HT-29 (cell line): ENCODE measurements around the gene CD8A. TPM values are rescaled to one million over a fixed set of nuclear protein-coding genes. Genes with fewer than 3 reads are reported as not detected.
"Not testable (repeated sequence)": the region's sequence is repeated elsewhere in the genome, so short reads cannot be mapped to it uniquely, and the experiment has no call there.

Experiments
- DNase-seq: peaks from one replicate; pipeline ENCODE4 v3.0.0-alpha.2; 2015; ENCODE audit warnings: low spot score
- total RNA-seq: library from RNA; depleted of rRNA; stranded (reverse); fragments of >200 nt; shearing (Covaris generic); gene quantifications from 2 replicates; pipeline ENCODE4 v1.2.3, GENCODE V29; 2014

The CD8A gene
- total RNA-seq, 1 experiment from 2014 or later: not detected

DNA sequence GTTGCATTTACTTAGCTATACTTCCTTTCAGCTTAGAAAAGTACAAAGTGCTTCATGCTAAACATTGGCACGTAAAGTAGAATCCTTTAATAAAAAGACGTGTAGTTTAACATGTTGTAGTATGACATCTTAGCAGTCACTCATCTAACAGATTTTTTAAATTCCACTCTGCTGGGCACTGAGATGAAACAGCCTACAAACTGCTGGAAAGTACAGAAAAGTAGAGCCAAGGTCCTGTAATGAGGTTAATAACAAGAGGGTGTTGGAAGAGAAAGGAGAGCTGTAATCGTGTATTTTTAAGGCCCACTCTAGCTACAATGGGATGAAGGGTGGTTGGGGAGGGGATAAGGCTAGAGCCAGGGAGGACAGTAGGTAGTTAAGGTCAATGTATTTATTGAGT is 10.7 kb downstream of the CD8A start:
- no peak for DNase-seq

DNA sequence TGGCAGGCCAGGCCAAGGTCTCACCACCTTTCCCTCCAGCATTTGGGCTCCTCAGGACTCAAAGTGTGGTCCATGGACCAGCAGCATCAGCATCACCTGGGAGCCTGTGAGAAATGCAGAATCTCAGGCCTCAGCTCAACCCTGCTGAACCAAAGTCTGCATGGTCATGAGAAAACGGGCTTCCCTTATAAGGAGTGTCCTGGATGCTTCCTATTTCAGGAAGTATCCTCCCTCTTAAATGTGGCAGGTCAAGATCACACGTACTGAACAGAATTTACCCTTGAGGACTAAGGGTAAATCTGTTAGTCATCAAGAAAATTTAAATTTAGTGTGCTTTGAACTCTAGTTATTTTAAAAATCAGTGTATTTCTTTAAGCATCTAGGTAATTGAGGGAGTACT is 11.8 kb downstream of the CD8A start:
- no peak for DNase-seq

GRCh38 chr2:86776532-86776931 is 14.2 kb downstream of the CD8A start:
- DNase-seq: no peak

- no peak for DNase-seq
These were observed 15.4 kb downstream of the CD8A start for GRCh38 chr2:86775338-86775737.

DNA sequence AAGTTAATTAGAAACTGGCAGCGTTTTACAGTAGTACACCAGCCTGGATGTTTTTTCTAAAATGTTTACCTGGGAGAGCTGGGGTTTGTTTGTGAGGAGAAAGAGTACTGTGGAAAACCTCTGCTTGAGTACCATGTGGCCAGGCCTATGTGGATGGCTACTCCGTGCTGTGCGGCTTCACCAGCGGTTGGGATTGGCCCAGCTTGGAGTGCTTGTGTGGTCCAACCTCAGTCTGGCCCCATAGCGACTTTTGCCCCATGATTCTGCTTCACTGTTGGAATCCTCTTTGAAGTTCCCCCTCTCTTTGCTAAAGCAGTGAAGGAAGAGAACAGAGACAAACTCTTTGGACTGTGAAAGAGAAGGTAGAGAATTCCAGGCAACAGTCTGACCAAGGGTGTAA is 15.9 kb downstream of the CD8A start:
- no peak for DNase-seq

DNA sequence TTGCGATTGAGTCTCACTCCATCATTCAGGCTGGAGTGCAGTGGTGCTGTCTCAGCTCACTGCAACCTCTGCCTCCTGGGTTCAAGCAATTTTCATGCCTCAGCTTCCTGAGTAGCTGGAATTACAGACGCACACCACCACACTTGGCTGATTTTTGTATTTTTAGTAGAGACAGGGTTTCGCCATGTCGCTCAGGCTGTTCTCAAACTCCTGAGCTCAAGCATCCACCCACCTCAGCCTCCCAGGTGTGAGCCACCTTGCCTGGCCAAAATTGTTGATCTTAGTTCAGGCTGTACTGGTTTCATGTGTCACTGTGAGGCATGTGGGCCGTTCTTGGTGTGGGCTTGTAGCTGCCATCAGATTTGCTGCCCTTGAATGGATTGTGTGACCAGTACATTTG is 18.1 kb downstream of the CD8A start:
- DNase-seq: no peak

DNA sequence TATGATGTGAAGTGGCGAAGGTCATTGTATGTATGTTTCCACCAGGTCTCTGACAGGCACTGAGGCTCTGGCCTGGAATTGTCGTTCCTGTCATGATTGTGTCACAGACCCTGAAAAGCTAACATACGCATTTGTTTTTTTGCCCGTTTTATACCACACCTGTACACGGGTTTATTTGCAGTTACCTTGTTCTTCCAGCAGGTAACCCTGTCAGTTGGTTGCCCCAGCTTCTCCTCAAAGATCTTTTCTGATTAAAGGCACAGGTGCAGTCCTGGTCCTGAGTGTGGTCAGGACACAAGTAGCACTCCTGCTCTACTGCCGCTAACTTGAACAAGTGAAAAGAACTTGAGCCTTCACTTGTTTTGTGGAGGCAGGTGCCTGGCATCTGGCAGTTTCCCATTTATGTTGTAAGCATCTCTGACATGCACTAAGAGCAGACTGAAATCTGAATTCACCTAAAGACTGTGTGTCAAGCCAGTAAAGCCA is 19.9 kb downstream of the CD8A start:
- DNase-seq: no peak

DNA sequence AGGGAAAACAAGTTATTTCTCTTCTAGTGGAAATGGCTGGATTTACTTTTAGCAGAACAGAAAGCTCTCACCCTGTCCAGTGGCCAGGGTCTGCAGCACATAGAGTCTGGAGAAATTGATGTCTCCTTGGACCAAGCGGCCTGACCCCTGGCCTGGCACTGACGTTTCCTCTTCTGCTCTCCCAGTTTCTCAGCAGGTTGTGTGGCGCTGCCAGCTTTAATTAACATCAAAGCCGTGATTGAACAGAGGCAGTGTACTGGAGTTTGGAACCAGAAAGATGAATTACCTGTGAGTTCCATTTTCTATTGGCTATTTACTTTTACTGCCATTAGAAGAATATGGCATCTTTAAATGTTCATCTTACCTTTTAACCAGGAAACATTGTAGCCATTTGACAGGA is 20.9 kb downstream of the CD8A start:
- no peak for DNase-seq

DNA sequence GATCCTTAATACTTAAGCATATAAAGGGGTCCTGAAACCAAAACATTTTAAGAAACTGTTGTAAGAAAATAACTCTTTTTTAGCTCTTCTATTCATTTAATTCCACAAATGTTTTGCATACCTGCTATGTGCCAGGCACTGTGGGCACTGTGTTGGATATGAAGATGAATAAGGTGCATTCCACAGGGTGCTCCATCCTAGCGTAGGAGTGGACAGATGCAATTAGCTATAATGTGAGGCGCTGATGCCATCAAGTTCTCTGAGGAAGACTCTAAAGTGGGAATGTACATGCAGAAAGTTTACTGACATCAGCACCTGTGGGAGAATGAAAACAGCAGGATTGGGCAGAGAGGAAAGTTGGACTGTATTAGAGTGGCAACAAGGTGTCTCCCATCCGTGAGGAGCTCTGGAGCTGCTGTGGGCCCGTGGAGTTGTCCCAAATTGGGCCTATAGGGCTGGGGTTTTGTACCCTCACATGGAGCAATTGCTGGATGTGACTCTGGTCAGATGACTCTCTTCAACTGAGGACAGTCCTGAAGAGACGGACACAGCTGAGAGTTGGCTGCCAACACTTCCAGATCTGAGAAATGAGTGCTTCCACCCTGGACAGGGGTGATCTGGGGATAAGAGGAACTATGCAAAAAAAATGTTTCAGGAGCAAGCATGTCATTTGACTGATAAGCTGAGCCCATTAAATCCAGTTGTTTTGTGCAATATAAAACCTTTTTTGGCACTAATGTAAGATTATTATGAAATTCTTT is 22.3 kb downstream of the CD8A start:
- no peak for DNase-seq

DNA sequence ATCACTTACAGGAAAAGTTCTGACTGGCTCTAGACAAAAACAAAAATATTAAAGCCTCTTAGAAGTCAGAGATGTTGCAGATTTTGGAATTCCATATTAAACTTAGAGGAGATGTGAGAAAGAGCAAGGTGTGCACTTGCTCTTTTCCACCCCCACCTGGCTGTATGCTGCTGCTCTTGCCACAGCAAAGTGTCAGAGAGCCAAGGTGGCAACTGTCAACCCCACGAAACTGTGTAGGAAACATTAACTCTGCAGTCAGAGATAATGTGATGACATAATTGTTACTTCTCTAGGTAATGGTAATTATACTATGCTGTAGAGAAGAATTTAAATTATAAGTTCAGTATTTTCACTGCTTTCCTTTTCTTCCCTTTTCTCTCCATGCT is 25.4 kb downstream of the CD8A start:
- DNase-seq: no peak

GRCh38 chr2:86764661-86765309 is 25.9 kb downstream of the CD8A start:
- DNase-seq: peak; percentile 72

DNA sequence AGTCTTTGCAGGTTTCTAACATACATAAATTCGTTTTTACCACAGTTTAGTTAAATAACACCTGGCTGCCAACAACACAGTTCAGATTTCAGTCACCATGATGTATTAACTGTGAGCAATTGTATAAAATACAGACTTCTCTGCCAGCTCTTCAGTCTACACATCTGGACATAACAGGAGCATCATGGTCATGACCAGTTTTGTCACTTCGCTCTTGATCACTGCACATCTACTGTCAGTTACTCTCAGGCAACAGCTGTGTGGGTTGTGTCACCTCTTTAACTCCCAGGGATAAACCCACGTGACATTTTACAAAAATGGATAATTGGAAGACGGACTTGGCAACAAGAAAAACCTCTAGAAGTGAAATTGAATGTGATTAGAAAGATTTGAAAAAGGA is 30.3 kb downstream of the CD8A start:
- no peak for DNase-seq

DNA sequence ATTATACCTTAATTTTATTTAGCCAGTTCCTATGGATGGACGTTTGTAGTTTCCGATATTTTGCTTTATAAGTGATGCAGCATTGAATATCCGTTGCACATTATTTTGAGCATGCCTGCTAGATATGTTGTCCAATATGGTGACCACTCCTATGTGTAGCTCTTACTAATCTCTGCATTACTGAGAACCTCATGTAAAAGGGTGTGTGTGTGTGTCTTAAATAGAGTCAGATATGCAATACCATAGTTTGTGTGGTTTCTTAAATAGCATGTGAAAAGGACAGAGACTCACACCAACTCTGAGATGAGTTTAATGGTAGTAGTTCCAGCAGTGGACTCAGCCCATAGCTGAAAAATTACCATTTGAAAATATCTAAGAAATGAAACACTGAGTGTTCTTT is 32.3 kb downstream of the CD8A start:
- DNase-seq: no peak

DNA sequence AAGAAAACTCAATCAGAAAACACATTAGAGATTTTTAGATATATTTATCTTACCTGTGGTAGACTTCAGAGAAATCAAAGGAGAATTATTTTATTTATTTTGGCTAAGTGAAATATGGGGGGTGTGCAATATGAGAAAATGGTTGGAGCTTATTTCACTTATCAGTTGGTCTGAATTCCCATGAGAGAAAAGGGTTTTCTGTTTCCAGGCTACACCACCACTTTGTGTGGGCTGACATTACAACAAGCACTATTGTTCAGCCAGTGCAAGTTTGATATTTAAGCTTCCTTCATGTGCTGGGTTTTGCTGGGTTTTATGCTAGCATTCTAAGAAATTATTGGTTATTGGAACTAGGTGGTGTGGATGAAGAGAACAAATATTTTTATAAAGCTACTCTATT is 37.1 kb downstream of the CD8A start:
- no peak for DNase-seq

- DNase-seq: no peak
These were observed 37.8 kb downstream of the CD8A start for GRCh38 chr2:86752934-86753333.

DNA sequence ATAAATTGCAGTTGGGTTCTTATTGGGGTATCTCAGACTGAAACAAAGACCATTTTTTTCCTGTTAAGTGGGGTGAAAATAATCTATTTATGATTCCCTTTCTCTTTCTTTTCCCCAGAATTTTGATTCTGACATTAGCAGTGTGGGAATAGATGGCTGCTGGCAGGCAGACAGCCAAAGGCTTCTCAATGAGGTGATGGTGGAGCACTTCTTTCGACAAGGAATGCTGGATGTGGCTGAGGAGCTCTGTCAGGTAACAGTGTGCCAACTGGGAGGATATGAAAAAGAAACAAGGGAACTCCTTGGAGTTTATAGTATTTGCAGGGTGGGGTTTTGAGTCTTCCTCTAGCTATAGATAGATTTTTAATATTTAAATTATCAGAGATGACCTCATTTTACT is 38.9 kb downstream of the CD8A start:
- no peak for DNase-seq

DNA sequence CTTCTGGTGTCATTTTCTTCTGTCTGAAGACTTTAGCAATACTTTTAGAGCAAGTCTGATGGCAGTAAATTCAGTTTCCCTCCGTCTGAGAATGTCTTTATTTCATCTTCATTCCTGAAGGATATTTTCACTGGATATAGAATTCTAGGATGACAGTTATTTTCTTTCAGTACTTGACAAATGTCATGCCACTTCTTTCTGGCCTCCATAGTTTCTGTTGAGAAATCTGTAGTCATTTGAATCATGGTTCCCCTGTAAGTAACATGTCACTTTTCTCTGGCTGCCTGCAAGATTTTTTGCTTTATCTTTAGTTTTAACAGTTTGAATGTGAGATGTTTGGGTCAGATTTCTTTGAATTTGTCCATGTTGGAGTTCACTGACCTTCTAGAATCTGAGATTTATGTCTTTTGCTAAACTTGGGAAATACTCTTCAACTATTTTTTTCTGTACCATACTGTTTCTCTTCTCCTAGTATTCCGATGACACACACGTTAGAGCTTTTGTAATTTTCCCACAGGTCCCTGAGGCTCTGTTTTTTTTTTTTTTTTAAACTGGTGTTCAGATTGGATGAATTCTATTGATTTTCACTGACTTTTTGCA is 40.4 kb downstream of the CD8A start:
- no peak for DNase-seq

DNA sequence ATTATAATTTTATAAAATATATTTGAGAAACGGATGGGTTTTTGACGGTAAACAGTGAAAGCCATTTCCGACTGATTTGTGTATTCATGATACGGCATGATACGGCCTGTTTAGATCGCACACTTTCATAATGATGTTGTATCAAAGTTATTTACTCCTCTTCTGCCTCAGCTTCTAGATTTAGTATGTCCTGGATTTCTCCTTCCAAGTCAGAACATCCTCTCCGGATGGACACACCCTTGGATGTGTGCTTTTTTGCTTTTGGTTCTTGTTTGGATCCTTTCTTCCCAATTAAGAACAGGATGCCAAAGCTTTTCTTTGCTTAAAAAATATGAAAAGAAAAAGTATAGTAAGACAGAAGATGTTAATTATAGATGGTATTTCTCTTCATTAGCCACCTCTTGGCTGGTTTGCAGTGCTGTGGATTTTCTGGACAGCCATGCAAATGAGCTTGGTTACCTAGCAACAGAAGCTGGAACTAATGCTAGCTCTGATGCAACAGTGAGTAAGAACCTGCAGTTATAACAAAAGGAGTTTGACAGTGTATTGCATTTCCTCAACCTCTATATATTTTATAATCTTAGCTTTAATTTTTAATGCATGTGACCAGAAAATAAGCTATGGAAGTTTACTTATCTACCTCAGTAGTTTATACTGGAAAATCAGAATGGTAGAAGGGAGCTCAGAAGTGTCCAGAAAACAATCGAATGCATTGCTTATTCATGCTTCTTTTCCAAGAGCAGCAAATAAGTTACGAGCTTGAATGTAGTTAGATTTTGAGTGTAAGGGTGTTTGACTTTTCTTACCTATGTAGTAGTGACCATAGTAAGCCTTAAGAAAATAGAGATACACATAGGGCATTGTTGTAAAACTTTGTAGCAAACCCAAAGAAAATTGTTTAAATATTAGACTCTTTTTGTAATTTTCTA is 42.7 kb downstream of the CD8A start:
- no peak for DNase-seq

DNA sequence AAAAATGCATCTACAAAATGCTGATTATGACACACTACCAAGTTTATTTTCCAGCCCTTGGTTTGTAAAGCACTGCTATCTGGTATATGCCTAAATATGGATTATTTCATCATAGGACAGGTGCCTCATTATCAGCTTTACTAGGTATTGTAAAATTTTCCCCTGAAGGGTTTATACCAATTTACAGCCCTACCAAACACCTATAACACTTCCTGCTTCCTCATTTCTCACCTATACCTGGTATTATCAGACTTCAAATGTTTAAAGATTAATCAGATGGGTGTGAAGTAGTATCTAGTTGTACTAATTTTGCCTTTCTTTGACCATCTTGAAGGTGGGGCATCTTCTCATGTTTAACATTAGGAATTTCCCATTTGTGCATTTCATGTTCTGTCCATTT is 43.8 kb downstream of the CD8A start:
- no peak for DNase-seq

DNA sequence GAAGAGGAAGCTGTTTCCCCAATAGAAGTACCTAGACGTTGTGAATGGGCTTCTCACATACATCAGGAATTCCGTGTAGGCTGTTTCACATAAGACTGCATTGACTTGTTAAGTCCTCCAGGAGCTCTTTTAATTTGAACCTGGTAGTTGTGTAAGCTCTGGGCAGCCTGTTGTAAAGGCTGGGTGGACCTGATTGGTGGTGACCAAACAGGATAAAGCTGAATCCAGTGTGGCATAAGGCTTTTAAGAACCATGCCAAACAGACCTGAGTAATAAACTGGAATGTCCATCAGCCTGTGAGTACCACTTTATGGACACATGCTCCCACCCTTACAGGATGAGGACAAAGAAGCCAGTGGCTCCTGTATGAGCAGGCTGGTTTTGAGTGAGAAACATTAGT is 46.6 kb downstream of the CD8A start:
- no peak for DNase-seq

GRCh38 chr2:86741889-86742498 is 48.7 kb downstream of the CD8A start:
- DNase-seq: not testable (repeated sequence)
